B cell (primary cell): Measurements from ENCODE around the gene EPB41L4A. TPM values are rescaled to one million over a fixed set of nuclear protein-coding genes. Genes with fewer than 3 reads are reported as not detected.

Source experiments
- ATAC-seq: fragments of 200-7000 bp; cut with Tn5 transposase; one replicate; pipeline ENCODE4 v1.10.0; 2021; ENCODE audit warnings: low read depth, mild to moderate bottlenecking, moderate number of reproducible peaks, moderate library complexity
- CTCF ChIA-PET: fragments of 350-600 bp; sonication (Branson Sonifier 250); formaldehyde crosslinking; loops from one replicate; lab custom pipeline; 2021; ENCODE audit warnings: antibody characterized with exemption, inconsistent platforms; lab: Charles Lee
- POLR2A ChIA-PET: fragments of 350-600 bp; sonication (Branson Sonifier 250); formaldehyde crosslinking; loops from one replicate; lab custom pipeline; 2021; ENCODE audit warnings: antibody characterized with exemption; lab: Charles Lee
- DNase-seq: peaks from one replicate; pipeline ENCODE4 v3.0.0; 2013
- H2AFZ ChIP-seq: 2 replicates; pipeline ENCODE4 v1.6.1; 2012; ENCODE audit warnings: mild to moderate bottlenecking, low read depth, low read length; ENCODE audit not compliant: insufficient read depth, poor library complexity, severe bottlenecking
- H3K27ac ChIP-seq, 2 donors: 1 replicate in 1 of 2; 2 replicates in 1 of 2; pipeline ENCODE4 v1.5.1; 2012 to 2013; ENCODE audit warnings: low read length in 2 of 2, mild to moderate bottlenecking in 2 of 2, moderate library complexity in 1 of 2
- H3K27me3 ChIP-seq, 4 experiments: fragments of 200-600 bp in 1 of 4; sonication (generic) in 1 of 4; replicated peaks in 1 of 4; 1 replicate in 2 of 4; 2 replicates in 2 of 4; pipeline versions ENCODE4 v1.6.1 to v1.7.0; 2013 to 2016; ENCODE audit warnings: low read length in 3 of 4, mild to moderate bottlenecking in 2 of 4, mixed read lengths in 1 of 4, moderate library complexity in 1 of 4; ENCODE audit not compliant: insufficient read depth in 4 of 4, control insufficient read depth in 3 of 4; ENCODE audit errors: control extremely low read depth in 1 of 4
- H3K36me3 ChIP-seq, 2 experiments: replicated peaks in 1 of 2; 1 replicate in 1 of 2; 2 replicates in 1 of 2; pipeline versions ENCODE4 v1.6.1 to v1.7.1; 2013; ENCODE audit warnings: low read length in 1 of 2; ENCODE audit not compliant: insufficient read depth in 2 of 2, control insufficient read depth in 1 of 2; ENCODE audit errors: control extremely low read depth in 1 of 2, extremely low read depth in 1 of 2
- H3K4me1 ChIP-seq, 2 donors: fragments of 200-600 bp in 1 of 2; sonication (generic) in 1 of 2; 1 replicate in 1 of 2; 2 replicates in 1 of 2; pipeline versions ENCODE4 v1.5.1 to v1.6.1; 2013 to 2017; ENCODE audit warnings: low read length in 2 of 2; ENCODE audit not compliant: control insufficient read depth in 2 of 2, insufficient read depth in 2 of 2
- H3K4me2 ChIP-seq: replicated peaks from 2 replicates; pipeline ENCODE3; 2012; ENCODE audit warnings: mild to moderate bottlenecking, low read depth, low read length; ENCODE audit not compliant: poor library complexity, severe bottlenecking
- H3K4me3 ChIP-seq, 5 experiments: fragments of 200-600 bp in 1 of 5; sonication (generic) in 1 of 5; 1 replicate in 3 of 5; 2 replicates in 2 of 5; pipeline versions ENCODE4 v1.5.1 to v1.7.0; 2011 to 2016; ENCODE audit warnings: low read length in 4 of 5, mild to moderate bottlenecking in 4 of 5, low read depth in 2 of 5, control low read depth in 1 of 5, moderate library complexity in 1 of 5; ENCODE audit not compliant: insufficient read depth in 1 of 5; ENCODE audit errors: control extremely low read depth in 1 of 5, extremely low read depth in 1 of 5
- H3K79me2 ChIP-seq: fragments of 200-600 bp; sonication (generic); one replicate; pipeline ENCODE4 v1.6.0; 2016; ENCODE audit warnings: low read length; ENCODE audit not compliant: control insufficient read depth, insufficient read depth
- H3K9ac ChIP-seq: fragments of 200-600 bp; sonication (generic); 2 replicates; pipeline ENCODE4 v1.6.1; 2017; ENCODE audit warnings: mild to moderate bottlenecking, low read length, moderate library complexity
- H3K9me3 ChIP-seq, 3 donors: one replicate each; pipeline versions ENCODE4 v1.6.1 to v1.7.1; 2013; ENCODE audit warnings: low read length in 2 of 3; ENCODE audit not compliant: control insufficient read depth in 2 of 3, insufficient read depth in 1 of 3; ENCODE audit errors: control extremely low read depth in 1 of 3
- H4K20me1 ChIP-seq: 2 replicates; pipeline ENCODE4 v1.6.0; 2012; ENCODE audit warnings: mild to moderate bottlenecking, low read length; ENCODE audit not compliant: insufficient read depth, control insufficient read depth, poor library complexity, severe bottlenecking
- H3K27ac Mint-ChIP-seq: one replicate; pipeline ENCODE4 v1.8.0; 2021; ENCODE audit warnings: mixed read lengths
- H3K27me3 Mint-ChIP-seq: one replicate; pipeline ENCODE4 v1.8.0; 2021; ENCODE audit warnings: mixed read lengths
- H3K4me1 Mint-ChIP-seq: one replicate; pipeline ENCODE4 v1.8.0; 2021; ENCODE audit warnings: mixed read lengths
- H3K4me3 Mint-ChIP-seq: one replicate; pipeline ENCODE4 v1.8.0; 2021; ENCODE audit warnings: mixed read lengths
- H3K9me3 Mint-ChIP-seq: one replicate; pipeline ENCODE4 v1.8.0; 2022; ENCODE audit warnings: mixed read lengths; ENCODE audit not compliant: insufficient read depth
- EZH2 ChIP-seq: IDR thresholded peaks from 2 replicates; pipeline ENCODE4 v1.6.1; 2012; ENCODE audit warnings: borderline replicate concordance, low read depth, mild to moderate bottlenecking, moderate library complexity, low read length; ENCODE audit not compliant: insufficient read depth, poor library complexity, severe bottlenecking
- WGBS: methylation state at CpG from one replicate; pipeline ENCODE4 v1.1.5; 2013; ENCODE audit warnings: missing lambda C conversion rate; ENCODE audit not compliant: insufficient coverage; 5-methylcytosine and 5-hydroxymethylcytosine counted together
- intact Hi-C: fragments of 100-400 bp; cut with micrococcal nuclease; formaldehyde crosslinking; loops from one replicate; pipeline ENCODE4 v1.10.0; 2022
- polyA plus RNA-seq: library from polyadenylated mRNA; depleted of rRNA; stranded (reverse); fragments of >200 nt; gene quantifications from 2 replicates; pipeline ENCODE4 v1.2.3, GENCODE V29; 2012
- total RNA-seq, 2 donors: library from RNA; stranded (reverse); fragments of 120-200 nt in 1 of 2; gene quantifications; 1 replicate in 1 of 2; 2 replicates in 1 of 2; pipeline versions ENCODE4 v1.2.3 to v1.2.4, GENCODE V29; 2013 to 2022
- TF ChIP-seq, protein P1 (sequence below): fragments of 200-600 bp; IDR thresholded peaks from one replicate; pipeline ENCODE4 v1.8.0; 2022; ENCODE audit warnings: antibody characterized with exemption, mild to moderate bottlenecking

EPB41L4A gene
- total and polyA plus RNA-seq, 2 donors (not counting 1 experiment from before 2014, with no cell fraction given): 1.8 to 12.9 TPM

DNA sequence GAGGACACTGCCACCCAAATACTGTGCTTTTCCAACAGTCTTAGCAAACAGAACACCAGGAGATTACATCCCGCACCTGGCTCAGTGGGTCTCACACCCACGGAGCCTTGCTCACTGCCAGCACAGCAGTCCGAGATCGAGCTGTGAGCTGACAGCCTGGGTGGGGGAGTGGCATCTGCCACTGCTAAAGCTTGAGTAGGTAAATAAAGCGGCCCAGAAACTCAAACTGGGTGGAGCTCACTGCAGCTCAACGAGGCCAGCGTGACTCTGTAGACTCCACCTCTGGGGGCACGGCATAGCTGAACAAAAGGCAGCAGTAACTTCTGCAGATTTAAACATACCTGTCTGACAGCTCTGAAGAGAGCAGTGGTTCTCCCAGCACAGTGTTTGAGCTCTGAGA, 28.8 kb downstream of the EPB41L4A start:
- no peak overlapping the region for H3K4me2 ChIP-seq
- no peak overlapping the region for H3K9ac ChIP-seq
- peaks cover 0 to 2% (median 0%) of the 10 kb centered on the region in 4 experiments for H3K27me3 ChIP-seq
- Mint-ChIP-seq H3K4me3 (no peak overlapping the region), H3K27ac (no peak overlapping the region), H3K9me3 (no peaks in the 10 kb centered on the region), H3K27me3 (peaks cover 13% of the 10 kb centered on the region), H3K4me1 (peaks cover 3% of the 10 kb centered on the region)
- no peak overlapping the region for H3K4me3 ChIP-seq
- H3K27ac ChIP-seq: no peak overlapping the region
- TF ChIP-seq EZH2: no peak
- TF ChIP-seq, protein P1, sequence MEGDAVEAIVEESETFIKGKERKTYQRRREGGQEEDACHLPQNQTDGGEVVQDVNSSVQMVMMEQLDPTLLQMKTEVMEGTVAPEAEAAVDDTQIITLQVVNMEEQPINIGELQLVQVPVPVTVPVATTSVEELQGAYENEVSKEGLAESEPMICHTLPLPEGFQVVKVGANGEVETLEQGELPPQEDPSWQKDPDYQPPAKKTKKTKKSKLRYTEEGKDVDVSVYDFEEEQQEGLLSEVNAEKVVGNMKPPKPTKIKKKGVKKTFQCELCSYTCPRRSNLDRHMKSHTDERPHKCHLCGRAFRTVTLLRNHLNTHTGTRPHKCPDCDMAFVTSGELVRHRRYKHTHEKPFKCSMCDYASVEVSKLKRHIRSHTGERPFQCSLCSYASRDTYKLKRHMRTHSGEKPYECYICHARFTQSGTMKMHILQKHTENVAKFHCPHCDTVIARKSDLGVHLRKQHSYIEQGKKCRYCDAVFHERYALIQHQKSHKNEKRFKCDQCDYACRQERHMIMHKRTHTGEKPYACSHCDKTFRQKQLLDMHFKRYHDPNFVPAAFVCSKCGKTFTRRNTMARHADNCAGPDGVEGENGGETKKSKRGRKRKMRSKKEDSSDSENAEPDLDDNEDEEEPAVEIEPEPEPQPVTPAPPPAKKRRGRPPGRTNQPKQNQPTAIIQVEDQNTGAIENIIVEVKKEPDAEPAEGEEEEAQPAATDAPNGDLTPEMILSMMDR: no peak
- no peaks in the 10 kb centered on the region for H3K36me3 ChIP-seq
- intact Hi-C loops: no loop called here
- no peaks in the 10 kb centered on the region for H3K79me2 ChIP-seq
- 94% methylated on average over 8 of the region's 8 CpGs for WGBS
- H4K20me1 ChIP-seq: no peaks in the 10 kb centered on the region
- ATAC-seq (no peak), DNase-seq (no peak)
- H3K9me3 ChIP-seq: no peaks in the 10 kb centered on the region
- H3K4me1 ChIP-seq: no peaks in the 10 kb centered on the region
- no peak overlapping the region for H2AFZ ChIP-seq
- ChIA-PET CTCF (no interaction called here), POLR2A (no interaction called here)

DNA sequence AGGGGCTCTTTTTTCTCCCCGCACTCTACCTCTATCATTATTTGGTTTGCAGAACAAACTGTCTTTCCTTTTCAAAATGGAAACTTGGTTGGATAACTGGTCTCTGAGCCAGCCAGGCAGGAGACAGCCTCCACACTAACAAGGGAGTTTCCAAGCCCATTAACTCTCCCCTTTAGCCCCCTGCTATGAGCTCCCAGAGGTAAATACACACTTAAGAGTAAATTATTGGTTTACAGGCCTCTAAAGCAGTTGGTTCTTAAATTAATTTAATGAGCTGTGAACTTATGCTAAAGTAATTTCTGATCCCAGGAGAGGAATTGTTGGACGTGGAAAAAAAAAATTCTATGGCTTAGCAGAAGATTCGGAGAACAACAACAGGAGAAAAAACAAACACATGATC, 30.3 kb downstream of the EPB41L4A start:
- Histone ChIP-seq H3K4me2 (no peak overlapping the region), H3K79me2 (no peaks in the 10 kb centered on the region), H3K27ac (no peak overlapping the region), H3K27me3 (peaks cover 0 to 2% (median 0%) of the 10 kb centered on the region in 4 experiments), H4K20me1 (no peaks in the 10 kb centered on the region), H2AFZ (no peak overlapping the region), H3K4me3 (no peak overlapping the region), H3K9me3 (no peaks in the 10 kb centered on the region), H3K9ac (no peak overlapping the region), H3K4me1 (no peaks in the 10 kb centered on the region), H3K36me3 (no peaks in the 10 kb centered on the region)
- POLR2A ChIA-PET: no interaction called here
- no peak for ATAC-seq
- no peaks in the 10 kb centered on the region for H3K9me3 Mint-ChIP-seq
- TF ChIP-seq EZH2: no peak
- TF ChIP-seq, protein P1: no peak
- H3K27me3 Mint-ChIP-seq: peaks cover 13% of the 10 kb centered on the region
- H3K4me1 Mint-ChIP-seq: peaks cover 2% of the 10 kb centered on the region
- intact Hi-C loops: no loop called here
- CTCF ChIA-PET: no interaction called here
- DNase-seq: no peak
- no peak overlapping the region for H3K4me3 Mint-ChIP-seq
- no CpG with 5 or more reads among the region's 3 CpGs for WGBS
- H3K27ac Mint-ChIP-seq: no peak overlapping the region
